ENCODE data around the gene ELFN2. TPM values are rescaled to one million over a fixed set of nuclear protein-coding genes. Genes with fewer than 3 reads are reported as not detected.

The ELFN2 gene
- total RNA-seq, 1 donor from 2014 or later, result 14.7 TPM

Other genes with a start within 250 kb of the ELFN2 start
- gene C1QTNF6, start 239.2 kb downstream of the ELFN2 start, total RNA-seq, result 5.3 TPM
- gene SSTR3, start 215.0 kb downstream of the ELFN2 start, total RNA-seq, result not detected
- not detected for gene RAC2, start 183.2 kb downstream of the ELFN2 start, total RNA-seq
- gene CYTH4, start 145.0 kb downstream of the ELFN2 start, total RNA-seq, result 2.3 TPM
- gene MFNG, start 58.9 kb upstream of the ELFN2 start, total RNA-seq, result 3.9 TPM
- 2.0 TPM for gene CARD10, start 91.9 kb upstream of the ELFN2 start, total RNA-seq
- gene CDC42EP1, start 133.0 kb upstream of the ELFN2 start, total RNA-seq, result 0.94 TPM
- gene LGALS2, start 152.6 kb upstream of the ELFN2 start, total RNA-seq, result not detected
- 32.0 TPM for gene GGA1, start 181.4 kb upstream of the ELFN2 start, total RNA-seq
- 1.9 TPM for gene SH3BP1, start 212.2 kb upstream of the ELFN2 start, total RNA-seq
- 40.6 TPM for gene PDXP, start 231.2 kb upstream of the ELFN2 start, total RNA-seq
- gene LGALS1, start 248.2 kb upstream of the ELFN2 start, total RNA-seq, result 119 TPM